ENCODE data around the gene SLC12A8. TPM values are rescaled to one million over a fixed set of nuclear protein-coding genes. Genes with fewer than 3 reads are reported as not detected.

The SLC12A8 gene
- total RNA-seq, 1 experiment from 2014 or later = 9.3 TPM

- DNase-seq (ENCODE audit: extremely low read depth, low read depth) = no peak
Measured at GRCh38 chr3:125042725-125043406, 169.7 kb downstream of the SLC12A8 start.

- no peak for DNase-seq (ENCODE audit: extremely low read depth, low read depth)
Measured at GRCh38 chr3:125039131-125040100, 173.1 kb downstream of the SLC12A8 start.

- no peak for DNase-seq (ENCODE audit: extremely low read depth, low read depth)
Measured at GRCh38 chr3:125037498-125038150, 174.9 kb downstream of the SLC12A8 start.

DNA sequence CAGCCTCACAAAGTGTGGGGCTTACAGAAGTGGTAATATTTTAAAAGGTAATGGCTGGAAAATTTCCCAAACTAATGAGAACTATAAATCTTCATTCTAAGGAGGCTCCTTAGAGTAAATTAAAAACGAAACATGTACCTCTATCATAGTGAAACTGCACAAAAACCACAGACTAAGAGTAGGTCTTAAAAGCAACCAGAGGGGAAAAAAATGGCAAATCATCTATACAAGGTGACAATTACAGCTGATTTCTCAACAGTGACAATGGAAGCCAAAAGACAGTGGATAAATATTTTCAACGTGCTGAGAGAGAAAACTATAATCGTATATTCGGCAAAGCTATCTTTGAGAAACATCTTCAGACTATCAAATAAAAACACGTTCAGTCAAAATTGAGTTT is 177.3 kb downstream of the SLC12A8 start:
- no peak for DNase-seq (ENCODE audit: extremely low read depth, low read depth)

GRCh38 chr3:125033616-125034015 is 178.9 kb downstream of the SLC12A8 start:
- DNase-seq (ENCODE audit: extremely low read depth, low read depth) = no peak

GRCh38 chr3:125033135-125033534 is 179.4 kb downstream of the SLC12A8 start:
- no peak for DNase-seq (ENCODE audit: extremely low read depth, low read depth)

- no peak for DNase-seq (ENCODE audit: extremely low read depth, low read depth)
Measured at GRCh38 chr3:125032683-125033082, 179.9 kb downstream of the SLC12A8 start.

Small RNA genes lying within 50 kb of the gene (small RNA-seq; reads per million reads assigned to genes)
- gene MIR5092 (0 to 0.12 reads per million in 2 experiments), gene RNA5SP137 (0 reads per million in 2 experiments), gene RNU6-230P (0 reads per million in 2 experiments)

Other genes starting within 250 kb of the SLC12A8 start
- 10.4 TPM in 2 replicates for gene HEG1, start 156.8 kb downstream of the SLC12A8 start, total RNA-seq (2014; rRNA removed; shearing (Covaris generic))
- gene ZNF148, start 162.6 kb upstream of the SLC12A8 start, total RNA-seq (2014; rRNA removed; shearing (Covaris generic)) = 17.0 and 20.3 TPM in 2 replicates